HG02840 (cell line): ENCODE results near the gene OPRM1.
"Not testable (repeated sequence)": the region's sequence is repeated elsewhere in the genome, so short reads cannot be mapped to it uniquely, and the experiment has no call there.

Experiments used
- ATAC-seq: cut with Tn5 transposase; IDR thresholded peaks from one replicate; pipeline ENCODE4 v1.9.1; 2021; ENCODE audit warnings: mild to moderate bottlenecking, moderate library complexity, moderate number of reproducible peaks; ENCODE audit not compliant: unreplicated experiment, low FRiP score

Gene OPRM1

DNA sequence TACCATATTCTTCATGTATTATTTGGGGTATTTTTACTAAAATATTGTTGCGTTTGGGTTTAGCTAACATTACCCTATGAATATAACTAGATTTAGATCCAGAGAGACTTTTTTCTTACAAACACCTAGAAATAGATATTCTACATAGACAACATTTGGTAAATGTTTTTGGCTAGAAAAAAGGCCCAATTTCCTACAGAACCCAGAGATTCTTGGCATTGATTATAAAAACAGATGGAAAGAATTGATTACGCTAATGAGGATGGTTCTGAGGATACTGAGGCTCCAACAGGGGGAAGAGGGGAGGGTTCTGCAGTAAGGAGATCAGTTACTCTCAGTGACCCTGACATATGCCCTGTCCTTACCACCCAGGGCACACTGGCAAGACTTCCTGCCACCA, 194.3 kb downstream of the OPRM1 start:
- no peak for ATAC-seq

DNA sequence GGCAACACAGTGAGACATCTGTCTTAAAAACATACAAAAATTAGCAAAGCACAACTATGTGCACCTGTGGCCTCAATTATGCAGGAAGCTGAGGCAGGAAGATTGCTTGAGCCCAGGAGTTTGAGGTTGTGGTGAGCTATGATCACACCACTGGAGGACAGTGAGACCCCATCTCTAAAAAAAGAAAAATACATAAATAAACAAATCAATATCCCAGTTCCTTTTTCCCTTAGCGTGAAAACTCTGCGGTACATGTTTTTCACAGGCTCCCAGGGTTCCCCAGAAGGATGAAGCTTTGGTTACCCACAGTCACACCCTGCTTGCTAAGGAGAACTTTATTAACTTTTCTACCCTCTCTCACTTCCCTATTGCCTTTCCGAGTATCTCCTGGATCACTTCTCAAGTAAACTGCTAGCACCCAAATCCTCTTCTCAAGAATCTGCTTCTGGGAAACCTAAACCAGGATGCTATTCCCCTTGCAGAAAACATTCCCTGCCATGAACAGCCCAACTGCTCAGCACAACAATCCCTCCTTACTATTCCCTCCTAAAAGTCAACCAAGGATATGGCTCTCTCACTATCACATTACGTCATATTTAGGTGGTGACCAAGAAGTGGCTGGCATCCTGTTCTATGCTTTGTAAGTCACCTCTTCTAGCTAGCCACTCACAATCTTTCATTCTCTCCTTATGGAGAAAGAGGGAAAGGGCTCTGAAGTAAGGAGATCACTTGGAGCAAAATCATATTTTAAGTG, 195.2 kb downstream of the OPRM1 start:
- peak; percentile 48 for ATAC-seq

DNA sequence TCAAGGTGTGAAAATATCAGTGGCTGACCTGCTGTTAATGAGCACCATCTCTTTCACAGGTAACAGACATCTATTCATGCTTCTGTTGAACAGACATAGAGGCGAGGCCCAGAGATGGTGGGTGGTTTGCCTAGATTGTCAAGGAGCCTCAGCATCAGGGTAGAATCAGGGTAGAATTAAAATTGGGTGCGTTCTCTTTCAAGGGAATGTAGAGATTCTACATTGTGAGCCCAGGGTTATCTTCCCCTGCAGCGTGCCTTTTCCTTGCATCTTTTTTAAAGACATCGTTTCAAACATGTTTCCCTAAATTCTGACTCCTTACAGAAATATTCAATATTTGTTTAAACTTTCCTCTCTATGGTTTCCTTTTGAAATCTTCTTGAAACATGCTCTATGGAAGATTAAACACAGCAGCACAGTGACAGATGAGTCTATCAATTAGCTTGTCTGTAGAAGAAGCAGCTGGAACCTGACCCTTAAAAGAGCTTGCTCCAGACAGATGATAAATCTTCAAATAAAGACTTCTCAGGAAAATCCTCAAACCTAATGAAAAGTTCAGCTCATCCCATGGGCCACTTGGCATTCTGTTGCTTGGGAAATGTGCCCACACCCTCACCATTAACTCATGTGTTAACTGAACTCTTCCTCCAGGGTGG, 197.7 kb downstream of the OPRM1 start:
- no peak for ATAC-seq

DNA sequence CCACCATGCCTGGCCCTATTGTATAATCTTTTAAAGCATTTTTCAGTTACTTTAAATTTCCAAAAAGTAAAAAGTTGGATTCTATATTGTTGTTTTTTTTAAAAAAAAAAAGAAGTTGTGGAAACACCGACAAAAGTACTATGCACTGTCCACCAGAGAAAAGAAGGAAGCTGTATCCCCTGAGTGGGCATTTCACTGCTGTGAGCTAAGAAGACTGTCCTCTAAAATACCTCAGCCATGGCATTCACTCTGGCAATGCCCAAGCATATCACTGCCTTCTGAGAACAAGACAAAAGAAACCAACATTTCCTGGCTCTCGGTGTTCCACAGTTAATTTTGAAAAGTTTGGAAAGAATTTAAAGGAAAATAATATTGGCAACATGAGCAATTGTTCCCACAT, 199.8 kb downstream of the OPRM1 start:
- ATAC-seq: no peak

DNA sequence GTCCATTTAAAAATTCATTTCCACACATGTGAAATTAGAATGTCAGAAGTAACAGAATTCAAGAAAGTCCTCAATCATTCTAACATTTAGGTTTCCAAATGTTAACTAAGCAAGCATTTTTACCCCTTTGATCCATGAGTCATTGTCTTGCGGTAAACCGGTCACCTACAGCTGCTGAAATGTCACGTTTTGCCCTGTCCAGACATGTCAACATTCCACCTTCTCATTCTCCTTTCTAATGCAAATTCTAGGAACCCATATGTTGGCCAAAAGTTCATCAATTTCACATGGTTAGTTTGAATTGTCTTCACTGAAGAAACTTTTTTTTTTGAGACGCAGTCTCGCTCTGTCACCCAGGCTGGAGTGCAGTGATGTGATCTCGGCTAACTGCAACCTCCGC, 200.4 kb downstream of the OPRM1 start:
- no peak for ATAC-seq

DNA sequence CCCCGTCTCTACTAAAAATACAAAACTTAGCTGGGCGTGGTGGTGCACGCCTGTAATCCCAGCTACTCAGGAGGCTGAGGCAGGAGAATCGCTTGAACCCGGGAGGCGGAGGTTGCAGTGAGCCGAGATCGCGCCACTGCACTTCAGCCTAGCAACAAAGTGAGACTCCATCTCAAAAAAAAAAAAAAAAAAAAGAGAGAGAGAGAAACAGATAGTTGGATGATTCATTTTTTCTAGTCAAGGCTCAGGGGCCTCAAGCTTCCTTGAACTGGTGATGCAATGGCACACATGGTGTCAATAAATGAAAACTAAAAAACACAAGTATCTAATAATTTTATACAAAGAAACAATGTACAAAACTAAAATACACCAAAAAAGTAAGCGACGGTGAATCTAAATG, 202.0 kb downstream of the OPRM1 start:
- not testable (repeated sequence) for ATAC-seq

DNA sequence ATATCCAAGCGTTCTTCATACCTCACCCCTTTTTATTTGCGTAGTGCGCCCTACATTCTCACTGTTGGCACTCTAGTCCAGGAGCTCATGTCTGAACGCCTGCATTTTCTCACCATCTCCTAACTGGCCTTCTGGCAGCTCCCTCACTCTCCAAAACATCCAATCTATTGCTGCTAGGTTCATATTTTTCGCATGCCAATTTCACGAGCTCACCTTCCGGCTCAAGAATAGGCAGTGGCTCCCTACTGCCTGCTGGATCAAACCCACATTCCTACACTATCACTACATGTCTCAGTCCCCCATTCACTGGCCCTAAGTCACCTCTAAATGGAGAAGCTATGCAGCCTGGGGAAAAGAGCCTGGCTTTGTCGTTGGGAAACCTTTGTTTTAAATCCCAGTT, 202.5 kb downstream of the OPRM1 start:
- no peak for ATAC-seq

DNA sequence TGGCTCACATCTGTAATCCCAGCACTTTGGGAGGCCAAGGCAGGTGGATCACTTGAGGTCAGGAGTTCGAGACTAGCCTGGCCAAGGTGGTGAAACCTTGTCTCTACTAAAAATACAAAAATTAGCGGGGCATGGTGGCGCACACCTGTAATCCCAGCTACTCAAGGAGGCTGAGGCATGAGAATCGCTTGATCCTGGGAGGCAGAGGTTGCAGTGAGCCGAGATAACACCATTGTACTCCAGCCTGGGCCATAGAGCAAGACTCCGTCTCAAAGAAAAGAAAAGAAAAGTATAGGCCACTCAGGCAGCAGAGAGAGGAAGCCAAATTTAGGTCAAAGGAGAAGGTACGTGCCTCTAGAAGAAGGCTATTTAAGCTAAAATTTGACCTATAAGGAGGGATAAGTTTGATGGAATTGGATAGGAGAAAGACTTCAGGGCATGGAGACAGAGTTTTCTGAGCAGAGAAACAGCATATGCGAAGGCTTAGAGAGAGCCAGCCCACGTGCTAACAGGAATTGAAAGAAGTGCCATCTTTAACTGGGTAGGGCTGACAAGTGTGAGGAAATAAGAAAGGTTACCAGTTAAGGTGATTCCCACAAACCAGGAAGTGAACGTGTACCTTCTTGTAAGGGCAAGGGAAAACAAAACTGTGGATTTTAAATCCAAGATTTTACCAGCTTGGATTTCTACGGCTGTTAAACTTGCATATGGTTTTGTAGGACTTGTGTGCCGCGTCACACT, 203.7 kb downstream of the OPRM1 start:
- no peak for ATAC-seq

DNA sequence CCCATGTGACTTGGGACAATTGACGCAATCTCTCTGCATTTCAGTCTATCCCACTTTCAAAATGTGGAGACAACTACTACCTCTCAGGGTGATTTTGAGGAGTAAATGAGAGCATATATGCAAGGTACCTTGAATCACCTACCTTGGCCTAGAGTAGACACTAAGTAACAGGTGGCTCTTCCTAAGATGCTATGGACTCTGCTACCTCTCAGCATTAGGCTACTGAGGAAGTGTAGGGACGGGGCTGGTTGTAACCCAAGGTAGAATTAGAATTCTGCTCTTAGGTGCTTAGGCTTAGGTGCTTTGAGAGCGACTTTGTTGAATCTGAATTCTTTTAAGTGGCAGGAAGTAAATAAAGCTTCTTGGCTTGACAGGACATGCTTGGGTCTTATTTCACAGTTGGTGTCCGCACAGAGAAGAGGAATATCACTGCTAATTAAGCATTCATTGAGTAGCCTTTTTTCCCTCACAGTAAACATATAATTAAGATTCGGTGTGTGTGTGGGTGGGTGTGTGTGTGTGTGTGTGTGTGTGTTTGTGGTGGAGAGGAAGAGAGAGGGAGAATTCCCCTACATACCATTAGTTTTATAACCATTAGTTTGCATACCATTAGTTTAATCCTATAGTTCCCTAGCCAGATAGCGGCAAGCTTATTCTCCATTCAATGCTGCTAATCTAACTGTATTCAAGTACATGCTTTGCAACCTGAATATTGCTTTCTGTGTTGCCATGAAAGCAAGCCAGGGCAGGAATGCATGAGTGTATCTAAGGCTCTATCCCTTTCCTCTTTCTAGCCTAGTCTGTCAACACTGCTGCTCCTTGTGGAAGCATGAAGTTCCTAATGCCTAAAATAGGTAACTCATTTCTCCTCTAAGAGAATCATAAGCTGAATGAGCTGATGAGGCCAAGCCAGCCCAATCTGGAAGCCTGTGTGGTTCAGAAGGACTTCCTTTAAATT, 205.0 kb downstream of the OPRM1 start:
- ATAC-seq: no peak

DNA sequence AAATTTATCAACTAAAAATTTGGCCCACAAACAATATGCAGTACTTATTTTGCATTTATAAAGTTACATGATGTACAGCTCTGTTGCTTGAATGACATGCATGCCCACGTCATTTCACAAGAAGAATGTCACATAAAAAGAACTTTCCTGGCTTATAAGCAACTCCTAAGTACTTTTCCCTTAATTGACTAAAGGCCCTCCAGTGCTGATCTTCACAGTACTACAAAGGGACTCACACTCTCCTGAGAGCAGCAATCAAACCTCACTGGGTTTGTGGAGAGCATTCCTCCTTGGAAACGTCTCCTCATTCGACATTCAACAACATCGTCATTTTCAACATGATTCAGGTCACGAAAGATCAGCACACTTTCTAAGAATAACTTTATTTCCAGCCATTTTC, 206.5 kb downstream of the OPRM1 start:
- no peak for ATAC-seq

DNA sequence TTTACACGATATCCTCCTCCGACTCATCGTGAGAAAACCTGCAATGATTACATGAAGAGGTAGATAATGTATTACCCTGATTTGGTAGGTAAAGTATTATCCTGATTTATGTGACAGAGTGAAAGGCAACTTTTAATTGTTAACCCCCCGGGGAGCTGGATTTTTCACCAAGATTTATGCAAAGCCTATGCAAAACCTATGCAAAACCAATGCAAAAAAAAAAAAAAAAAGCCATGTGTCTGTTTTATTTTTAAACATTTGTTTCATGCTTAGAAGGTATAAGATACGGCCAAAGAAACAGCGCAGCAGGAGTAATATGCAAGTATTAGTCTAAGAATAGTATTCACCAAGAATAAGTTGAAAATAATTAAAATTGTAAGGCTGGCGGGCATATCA, 207.7 kb downstream of the OPRM1 start:
- ATAC-seq: no peak

DNA sequence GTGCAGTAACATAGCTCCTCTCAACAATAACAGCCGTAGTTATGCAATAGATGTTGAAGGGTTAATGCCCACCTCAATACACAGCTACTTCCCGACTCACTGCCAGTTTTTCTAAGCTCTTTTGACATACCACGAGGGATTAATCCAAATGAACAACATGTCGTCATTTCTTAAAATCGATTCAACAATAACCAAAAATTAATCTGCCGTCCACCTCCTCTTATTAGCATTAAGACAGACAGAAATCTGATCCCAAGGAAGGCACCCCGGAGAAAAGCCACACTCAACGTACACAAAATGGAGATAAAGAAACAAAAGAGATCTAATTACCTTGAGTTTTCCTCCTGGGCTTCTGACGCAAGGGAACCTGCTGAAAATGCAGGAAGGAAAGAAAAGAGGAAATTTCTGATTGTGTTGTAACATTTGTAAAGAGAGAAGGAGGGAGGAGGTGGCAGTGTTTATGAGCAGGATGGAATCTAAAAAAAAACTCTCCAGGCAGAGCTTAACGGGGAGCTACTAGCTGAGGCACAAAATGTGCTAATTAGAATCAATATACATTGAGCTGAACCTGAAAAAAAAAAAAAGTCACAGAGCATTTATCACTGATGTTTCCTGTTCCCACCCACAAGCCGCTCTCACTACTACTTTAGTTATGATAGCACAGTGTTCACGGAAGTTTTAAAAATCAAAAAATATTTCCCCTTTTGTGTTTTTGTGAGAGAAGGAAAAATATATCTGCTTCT, 208.2 kb downstream of the OPRM1 start:
- peak; percentile 38 for ATAC-seq

DNA sequence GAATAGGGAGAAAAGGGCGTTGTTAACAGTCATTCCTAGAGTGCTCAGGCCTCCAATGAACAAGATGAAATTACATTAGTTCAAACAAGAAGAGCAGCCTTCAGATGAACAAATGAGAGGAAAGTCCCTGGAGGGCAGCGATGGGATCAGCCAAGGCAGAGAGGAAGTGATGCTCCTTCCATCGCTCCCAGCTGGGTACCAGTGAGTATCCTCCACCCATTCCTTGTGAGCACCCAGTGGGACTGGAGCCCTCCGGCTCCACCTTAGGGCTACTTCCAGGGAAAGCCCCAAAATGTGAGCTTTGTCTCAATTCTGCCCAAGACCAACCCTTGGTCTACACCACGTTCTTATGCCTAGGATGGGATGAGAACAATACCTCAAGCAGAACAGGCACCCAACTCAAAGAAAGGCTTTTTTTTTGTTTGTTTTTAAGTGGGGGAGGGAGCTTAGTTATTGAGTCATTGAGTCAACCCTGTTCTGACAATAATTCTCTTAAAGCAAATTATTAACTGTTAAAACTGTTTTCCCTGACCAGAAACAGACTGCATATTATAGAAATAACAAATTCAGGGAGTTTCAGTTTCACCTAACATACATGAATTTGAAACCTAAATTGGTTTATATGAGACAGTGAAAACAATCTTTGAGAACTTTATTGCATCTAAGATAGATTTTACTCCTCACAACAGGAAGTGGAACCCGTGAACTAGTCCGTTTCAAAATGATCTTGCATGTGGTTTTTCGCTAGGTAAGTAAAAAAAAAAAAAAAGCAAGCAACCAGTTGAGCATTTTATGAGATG, 210.7 kb downstream of the OPRM1 start:
- peak; percentile 67 for ATAC-seq

DNA sequence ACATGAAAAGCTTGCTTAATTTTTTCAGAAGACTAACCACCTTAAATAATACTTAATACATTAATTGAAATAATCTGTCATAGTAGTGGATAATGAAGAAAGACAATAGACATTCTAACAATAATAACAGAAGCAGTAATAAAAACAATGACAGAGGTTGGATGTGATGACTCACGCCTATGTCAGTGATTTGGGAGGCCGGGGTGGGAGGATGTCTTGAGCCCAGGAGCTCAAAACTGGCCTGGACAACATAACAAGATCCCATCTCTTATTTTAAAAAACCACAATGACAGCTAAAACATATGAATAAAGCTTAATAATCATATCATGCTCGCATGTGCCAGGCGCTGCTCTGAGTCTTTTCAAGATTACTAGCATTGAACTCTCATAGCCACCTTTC, 212.1 kb downstream of the OPRM1 start:
- no peak for ATAC-seq

DNA sequence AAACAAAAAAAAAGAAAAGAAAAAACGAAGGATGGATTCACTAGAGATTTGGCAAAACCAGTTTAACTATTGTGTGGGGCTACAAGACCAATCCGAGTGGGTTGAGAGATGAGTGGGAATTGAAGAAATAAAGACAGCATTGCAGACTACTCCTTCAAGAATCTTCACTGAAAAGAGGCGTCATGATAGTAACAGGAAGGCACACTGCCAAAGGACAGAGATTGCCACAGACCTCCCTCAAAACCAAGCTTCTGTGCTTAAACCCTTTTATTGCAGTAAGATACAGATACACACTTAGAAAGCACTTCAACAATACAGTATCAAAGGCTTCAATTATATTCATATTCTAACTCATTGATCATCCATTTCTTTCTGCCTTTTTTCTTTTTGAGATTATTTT, 213.6 kb downstream of the OPRM1 start:
- no peak for ATAC-seq

DNA sequence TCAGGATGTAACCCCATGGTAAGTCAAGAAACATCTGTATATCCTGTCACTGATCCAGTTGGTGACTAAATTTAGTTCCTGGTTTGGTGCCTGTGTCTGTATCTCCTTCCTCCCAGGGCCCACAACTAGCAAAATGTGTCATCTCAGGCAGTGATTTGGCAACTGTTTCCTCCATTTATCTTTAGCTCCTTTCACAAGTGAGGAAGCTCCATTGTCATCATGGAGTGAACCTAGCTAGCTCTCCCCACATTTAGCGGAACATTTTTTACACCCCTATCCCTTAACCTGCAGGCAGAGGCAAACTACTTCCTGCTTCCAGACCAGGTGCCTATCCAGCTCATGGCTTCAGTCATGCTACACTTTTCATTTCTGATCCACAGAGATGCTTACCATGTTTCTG, 218.0 kb downstream of the OPRM1 start:
- no peak for ATAC-seq

DNA sequence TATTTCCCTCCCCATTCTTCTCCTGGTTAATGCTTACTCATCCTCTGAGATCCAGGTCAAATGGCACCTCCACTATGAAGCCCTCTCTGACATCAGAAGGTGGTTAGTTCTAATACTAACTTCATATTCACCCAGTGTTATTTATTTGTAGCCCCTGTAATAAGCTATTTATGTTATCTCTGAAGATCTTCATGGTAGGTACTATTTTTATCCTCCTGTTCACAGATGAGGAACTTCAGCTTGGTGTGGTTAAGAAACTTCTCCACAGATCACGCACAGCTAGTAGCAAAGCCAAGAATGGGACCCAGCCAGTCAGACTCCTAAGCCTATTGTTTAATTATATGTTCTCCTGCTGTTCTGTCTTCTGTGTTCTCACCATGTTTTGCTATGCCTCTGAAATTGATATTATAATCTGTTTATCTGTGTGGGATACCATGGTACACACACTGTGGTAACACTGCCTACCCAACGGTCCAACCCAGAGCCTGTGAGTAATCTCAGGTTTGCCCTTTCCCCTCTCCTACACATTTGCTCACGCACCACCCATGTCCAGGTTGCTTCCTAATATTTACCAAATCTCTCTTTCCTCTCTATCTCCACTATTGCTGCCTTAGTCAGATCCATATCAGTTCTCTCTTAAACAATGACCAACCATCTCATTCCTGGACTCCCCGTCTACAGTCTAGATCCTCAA, 219.2 kb downstream of the OPRM1 start:
- peak; percentile 63 for ATAC-seq

DNA sequence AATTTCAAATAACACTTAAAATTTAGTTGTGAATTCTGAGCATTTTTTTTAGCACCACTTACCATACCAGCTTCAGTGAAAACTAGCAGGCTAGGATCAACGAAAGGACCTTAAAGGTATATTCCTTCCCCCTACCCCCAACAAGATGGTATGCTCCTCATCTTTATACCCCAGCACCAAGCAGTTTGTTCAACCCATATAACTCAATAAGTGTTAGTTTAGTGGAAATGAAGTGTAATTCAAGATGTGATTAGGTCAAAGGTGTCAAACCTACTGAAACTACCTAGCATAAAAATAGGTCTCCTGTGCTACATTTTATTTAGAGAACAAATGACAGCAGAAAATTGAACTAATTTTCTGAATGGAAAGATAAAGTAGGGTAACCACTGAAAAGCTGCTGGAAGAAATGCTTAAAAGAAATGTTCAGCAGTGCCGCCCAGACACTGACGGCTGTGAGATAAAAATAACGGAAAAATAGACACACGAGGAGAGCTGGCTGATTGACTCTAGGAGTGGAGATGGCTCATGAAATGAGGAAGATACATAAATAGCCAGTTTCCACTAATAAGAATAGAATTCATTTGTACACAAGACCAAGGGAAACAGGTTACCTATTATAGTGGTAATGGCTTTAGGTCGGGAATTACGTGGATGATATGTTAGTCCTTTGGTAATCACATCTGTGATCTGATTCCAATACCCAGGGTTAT, 222.8 kb downstream of the OPRM1 start:
- ATAC-seq: no peak
